HepG2 (cell line): ENCODE data around the gene TMEM235. TPM values are rescaled to one million over a fixed set of nuclear protein-coding genes. Genes with fewer than 3 reads are reported as not detected.

Experiments
- ELF1 ChIP-seq: sonication (generic); formaldehyde crosslinking; IDR thresholded peaks from 2 replicates; pipeline ENCODE4 v1.4.0; 2020; ENCODE audit warnings: missing genetic modification reagents
- ESRRA ChIP-seq: sonication (generic); formaldehyde crosslinking; IDR thresholded peaks from 2 replicates; pipeline ENCODE4 v1.5.1; 2020; ENCODE audit warnings: mild to moderate bottlenecking, low read depth, missing genetic modification reagents
- GABPA ChIP-seq, 2 experiments: IDR thresholded peaks; 2 replicates each; pipeline ENCODE4 v1.6.1; 2011 to 2016; ENCODE audit warnings: low read depth in 2 of 2, low read length in 1 of 2, missing biosample characterization in 1 of 2, missing genetic modification characterization in 1 of 2
- GPN1 ChIP-seq: sonication (generic); formaldehyde crosslinking; IDR thresholded peaks from 2 replicates; pipeline ENCODE4 v1.5.1; 2020; ENCODE audit warnings: missing genetic modification reagents, borderline replicate concordance
- ISX ChIP-seq: sonication (generic); formaldehyde crosslinking; conservative IDR thresholded peaks from 2 replicates; pipeline ENCODE4 v1.5.0; 2020; ENCODE audit warnings: missing genetic modification reagents
- NR2F2 ChIP-seq: IDR thresholded peaks from 2 replicates; pipeline ENCODE4 v1.6.1; 2012; ENCODE audit warnings: low read depth, inconsistent platforms, borderline replicate concordance
- NRL ChIP-seq: sonication (generic); formaldehyde crosslinking; IDR thresholded peaks from 2 replicates; pipeline ENCODE4 v1.5.0; 2020; ENCODE audit warnings: missing genetic modification reagents, mild to moderate bottlenecking, moderate library complexity, borderline replicate concordance
- PAWR ChIP-seq: sonication (generic); formaldehyde crosslinking; IDR thresholded peaks from 2 replicates; pipeline ENCODE4 v1.4.0; 2020; ENCODE audit warnings: missing genetic modification reagents, mild to moderate bottlenecking, borderline replicate concordance
- PLRG1 ChIP-seq: fragments of 450-650 bp; conservative IDR thresholded peaks from 2 replicates; pipeline ENCODE4 v1.6.1; 2016
- PPARG ChIP-seq: conservative IDR thresholded peaks from 2 replicates; pipeline ENCODE4 v1.6.1; 2016; ENCODE audit warnings: missing biosample characterization, missing genetic modification reagents
- SALL2 ChIP-seq: sonication (generic); formaldehyde crosslinking; IDR thresholded peaks from 2 replicates; pipeline ENCODE4 v1.8.1; 2023; ENCODE audit warnings: mild to moderate bottlenecking, missing genetic modification reagents, inconsistent platforms
- SKI ChIP-seq: fragments of 450-650 bp; IDR thresholded peaks from one replicate; pipeline ENCODE4 v1.6.1; 2018; ENCODE audit warnings: mild to moderate bottlenecking; ENCODE audit not compliant: partially characterized antibody
- SMYD3 ChIP-seq: sonication (generic); formaldehyde crosslinking; IDR thresholded peaks from 2 replicates; pipeline ENCODE4 v1.8.1; 2023; ENCODE audit warnings: mild to moderate bottlenecking, missing genetic modification reagents
- SOX6 ChIP-seq, 2 experiments: fragments of 450-650 bp in 1 of 2; sonication (generic) in 1 of 2; formaldehyde crosslinking in 1 of 2; IDR thresholded peaks; 2 replicates each; pipeline versions ENCODE4 v1.4.0 to v1.6.1; 2017 to 2020; ENCODE audit warnings: antibody characterized with exemption in 1 of 2, mild to moderate bottlenecking in 1 of 2, missing genetic modification reagents in 1 of 2
- SPEN ChIP-seq: sonication (generic); formaldehyde crosslinking; IDR thresholded peaks from 2 replicates; pipeline ENCODE4 v1.5.1; 2020; ENCODE audit warnings: low read depth, mild to moderate bottlenecking, missing genetic modification reagents
- ZFP37 ChIP-seq: sonication (generic); formaldehyde crosslinking; IDR thresholded peaks from 2 replicates; pipeline ENCODE4 v1.4.0; 2020; ENCODE audit warnings: missing genetic modification reagents, borderline replicate concordance
- ZMYM2 ChIP-seq: sonication (generic); formaldehyde crosslinking; IDR thresholded peaks from 2 replicates; pipeline ENCODE4 v1.8.0; 2022; ENCODE audit warnings: mild to moderate bottlenecking, missing genetic modification reagents
- ZNF256 ChIP-seq: sonication (generic); formaldehyde crosslinking; conservative IDR thresholded peaks from 2 replicates; pipeline ENCODE4 v1.4.0; 2020; ENCODE audit warnings: missing genetic modification reagents
- ZNF441 ChIP-seq: sonication (generic); formaldehyde crosslinking; IDR thresholded peaks from 2 replicates; pipeline ENCODE4 v1.7.0; 2021; ENCODE audit warnings: missing genetic modification reagents, borderline replicate concordance
- ZNF496 ChIP-seq: sonication (generic); formaldehyde crosslinking; IDR thresholded peaks from 2 replicates; pipeline ENCODE4 v1.8.1; 2023; ENCODE audit warnings: mild to moderate bottlenecking, moderate library complexity, missing genetic modification reagents; ENCODE audit not compliant: insufficient replicate concordance
- ZNF629 ChIP-seq: sonication (generic); formaldehyde crosslinking; conservative IDR thresholded peaks from 2 replicates; pipeline ENCODE4 v1.5.0; 2020; ENCODE audit warnings: missing genetic modification reagents
- ZNF83 ChIP-seq: sonication (generic); formaldehyde crosslinking; IDR thresholded peaks from 2 replicates; pipeline ENCODE4 v1.4.0; 2020; ENCODE audit warnings: missing genetic modification reagents, mild to moderate bottlenecking, borderline replicate concordance
- polyA plus RNA-seq, 8 experiments: library from polyadenylated mRNA; depleted of rRNA in 3 of 8; stranded (reverse) in 7 of 8; unstranded in 1 of 8; fragments of >200 nt; fragmentation: Illumina TruSeq in 4 of 8; extraction: Trizol in 4 of 8; gene quantifications; 2 replicates each; pipeline versions ENCODE4 v1.2.1 to v1.2.3, GENCODE V29; 2011 to 2016; ENCODE audit warnings: low read depth in 4 of 8, missing spikeins in 1 of 8, mixed read lengths in 1 of 8; ENCODE audit not compliant: insufficient read depth in 1 of 8
- total RNA-seq, 5 experiments: library from RNA; depleted of rRNA; stranded (reverse); fragments of >200 nt; fragmentation: Illumina TruSeq; extraction: Trizol; gene quantifications; 2 replicates each; pipeline ENCODE4 v1.2.3, GENCODE V29; 2016; ENCODE audit warnings: low read depth in 1 of 5
- TF ChIP-seq, protein P1 (sequence below): sonication (generic); formaldehyde crosslinking; IDR thresholded peaks from 2 replicates; pipeline ENCODE4 v1.5.0; 2020; ENCODE audit warnings: mild to moderate bottlenecking, missing genetic modification reagents
- TF ChIP-seq, protein P2 (sequence below): sonication (generic); formaldehyde crosslinking; IDR thresholded peaks from 2 replicates; pipeline ENCODE4 v1.5.0; 2020; ENCODE audit warnings: missing genetic modification reagents, mild to moderate bottlenecking, borderline replicate concordance
- TF ChIP-seq, protein P3 (sequence below): sonication (generic); formaldehyde crosslinking; IDR thresholded peaks from 2 replicates; pipeline ENCODE4 v1.4.0; 2020; ENCODE audit warnings: missing genetic modification reagents, low read depth, mild to moderate bottlenecking, borderline replicate concordance
- TF ChIP-seq, protein P4 (sequence below): sonication (generic); formaldehyde crosslinking; IDR thresholded peaks from 2 replicates; pipeline ENCODE4 v1.9.0; 2022; ENCODE audit warnings: missing genetic modification reagents, mild to moderate bottlenecking, borderline replicate concordance

TMEM235 gene
- total and polyA plus RNA-seq, 2 of the 13 experiments (the other 11 are each of a cell fraction or from before 2014, with no cell fraction given), result not detected

- TF ChIP-seq PAWR, result no peak
- TF ChIP-seq SKI, result no peak
- TF ChIP-seq, protein P1, sequence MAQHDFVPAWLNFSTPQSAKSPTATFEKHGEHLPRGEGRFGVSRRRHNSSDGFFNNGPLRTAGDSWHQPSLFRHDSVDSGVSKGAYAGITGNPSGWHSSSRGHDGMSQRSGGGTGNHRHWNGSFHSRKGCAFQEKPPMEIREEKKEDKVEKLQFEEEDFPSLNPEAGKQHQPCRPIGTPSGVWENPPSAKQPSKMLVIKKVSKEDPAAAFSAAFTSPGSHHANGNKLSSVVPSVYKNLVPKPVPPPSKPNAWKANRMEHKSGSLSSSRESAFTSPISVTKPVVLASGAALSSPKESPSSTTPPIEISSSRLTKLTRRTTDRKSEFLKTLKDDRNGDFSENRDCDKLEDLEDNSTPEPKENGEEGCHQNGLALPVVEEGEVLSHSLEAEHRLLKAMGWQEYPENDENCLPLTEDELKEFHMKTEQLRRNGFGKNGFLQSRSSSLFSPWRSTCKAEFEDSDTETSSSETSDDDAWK (CRISPR knock-in tag), result no peak
- no peak for TF ChIP-seq ESRRA
- no peak for TF ChIP-seq ZNF256 (CRISPR knock-in tag)
- TF ChIP-seq ZNF496, result no peak
- TF ChIP-seq PLRG1, result no peak
- TF ChIP-seq, protein P2, sequence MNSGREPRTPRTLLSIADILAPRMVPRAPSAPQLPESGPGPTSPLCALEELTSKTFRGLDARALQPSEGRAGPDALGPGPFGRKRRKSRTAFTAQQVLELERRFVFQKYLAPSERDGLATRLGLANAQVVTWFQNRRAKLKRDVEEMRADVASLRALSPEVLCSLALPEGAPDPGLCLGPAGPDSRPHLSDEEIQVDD (CRISPR knock-in tag), result 0 out of 2 replicates have a peak, but pooled peaks have one; percentile 45
- TF ChIP-seq NRL (CRISPR knock-in tag), result peak; percentile 83
- TF ChIP-seq SALL2 (CRISPR knock-in tag), result 0 out of 2 replicates have a peak, but pooled peaks have one; percentile 5
- TF ChIP-seq PPARG (CRISPR knock-in tag), result 0 out of 2 replicates have a peak, but pooled peaks have one; percentile 41
- TF ChIP-seq SOX6 (IDR thresholded peaks at IDR 0.05), result no peak
- 0 out of 2 replicates have a peak, but pooled peaks have one; percentile 40 for TF ChIP-seq SOX6 (CRISPR knock-in tag; IDR thresholded peaks at IDR 0.05)
- no peak for TF ChIP-seq GPN1
- peak; percentile 83 for TF ChIP-seq ELF1 (CRISPR knock-in tag)
- no peak for TF ChIP-seq ISX (CRISPR knock-in tag)
- TF ChIP-seq GABPA (IDR thresholded peaks at IDR 0.05; ENCODE audit: low read depth, low read length), result no peak
- TF ChIP-seq GABPA (CRISPR knock-in tag; IDR thresholded peaks at IDR 0.05; ENCODE audit: low read depth), result peak; percentile 64
- TF ChIP-seq, protein P3, sequence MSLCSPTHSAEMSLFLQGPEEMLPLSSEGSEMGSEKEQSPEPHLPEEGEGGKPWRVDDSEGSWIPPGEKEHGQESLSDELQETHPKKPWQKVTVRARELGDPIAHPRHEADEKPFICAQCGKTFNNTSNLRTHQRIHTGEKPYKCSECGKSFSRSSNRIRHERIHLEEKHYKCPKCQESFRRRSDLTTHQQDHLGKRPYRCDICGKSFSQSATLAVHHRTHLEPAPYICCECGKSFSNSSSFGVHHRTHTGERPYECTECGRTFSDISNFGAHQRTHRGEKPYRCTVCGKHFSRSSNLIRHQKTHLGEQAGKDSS (CRISPR knock-in tag), result peak; percentile 49; the same call in 1 of the 2 replicates
- TF ChIP-seq ZNF629 (CRISPR knock-in tag), result no peak
- 0 out of 2 replicates have a peak, but pooled peaks have one; percentile 35 for TF ChIP-seq SMYD3 (CRISPR knock-in tag)
- no peak for TF ChIP-seq ZFP37
- peak; percentile 78; the same call in 1 of the 2 replicates for TF ChIP-seq SPEN (CRISPR knock-in tag)
- TF ChIP-seq NR2F2, result no peak
- TF ChIP-seq ZNF83 (CRISPR knock-in tag), result no peak
- TF ChIP-seq, protein P4, sequence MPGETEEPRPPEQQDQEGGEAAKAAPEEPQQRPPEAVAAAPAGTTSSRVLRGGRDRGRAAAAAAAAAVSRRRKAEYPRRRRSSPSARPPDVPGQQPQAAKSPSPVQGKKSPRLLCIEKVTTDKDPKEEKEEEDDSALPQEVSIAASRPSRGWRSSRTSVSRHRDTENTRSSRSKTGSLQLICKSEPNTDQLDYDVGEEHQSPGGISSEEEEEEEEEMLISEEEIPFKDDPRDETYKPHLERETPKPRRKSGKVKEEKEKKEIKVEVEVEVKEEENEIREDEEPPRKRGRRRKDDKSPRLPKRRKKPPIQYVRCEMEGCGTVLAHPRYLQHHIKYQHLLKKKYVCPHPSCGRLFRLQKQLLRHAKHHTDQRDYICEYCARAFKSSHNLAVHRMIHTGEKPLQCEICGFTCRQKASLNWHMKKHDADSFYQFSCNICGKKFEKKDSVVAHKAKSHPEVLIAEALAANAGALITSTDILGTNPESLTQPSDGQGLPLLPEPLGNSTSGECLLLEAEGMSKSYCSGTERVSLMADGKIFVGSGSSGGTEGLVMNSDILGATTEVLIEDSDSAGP (CRISPR knock-in tag), result peak; percentile 73; the same call in 1 of the 2 replicates
- no peak for TF ChIP-seq ZMYM2 (CRISPR knock-in tag)
- no peak for TF ChIP-seq ZNF441 (CRISPR knock-in tag)
Observed at GRCh38 chr17:78263063-78263735, 31.8 kb downstream of the TMEM235 start (continued).
